HG03039 (cell line): ENCODE results near the gene SGSM2.

Experiments used
- ATAC-seq: cut with Tn5 transposase; IDR thresholded peaks from one replicate; pipeline ENCODE4 v1.9.1; 2021; ENCODE audit warnings: mild to moderate bottlenecking, moderate library complexity; ENCODE audit not compliant: unreplicated experiment

SGSM2 gene

DNA sequence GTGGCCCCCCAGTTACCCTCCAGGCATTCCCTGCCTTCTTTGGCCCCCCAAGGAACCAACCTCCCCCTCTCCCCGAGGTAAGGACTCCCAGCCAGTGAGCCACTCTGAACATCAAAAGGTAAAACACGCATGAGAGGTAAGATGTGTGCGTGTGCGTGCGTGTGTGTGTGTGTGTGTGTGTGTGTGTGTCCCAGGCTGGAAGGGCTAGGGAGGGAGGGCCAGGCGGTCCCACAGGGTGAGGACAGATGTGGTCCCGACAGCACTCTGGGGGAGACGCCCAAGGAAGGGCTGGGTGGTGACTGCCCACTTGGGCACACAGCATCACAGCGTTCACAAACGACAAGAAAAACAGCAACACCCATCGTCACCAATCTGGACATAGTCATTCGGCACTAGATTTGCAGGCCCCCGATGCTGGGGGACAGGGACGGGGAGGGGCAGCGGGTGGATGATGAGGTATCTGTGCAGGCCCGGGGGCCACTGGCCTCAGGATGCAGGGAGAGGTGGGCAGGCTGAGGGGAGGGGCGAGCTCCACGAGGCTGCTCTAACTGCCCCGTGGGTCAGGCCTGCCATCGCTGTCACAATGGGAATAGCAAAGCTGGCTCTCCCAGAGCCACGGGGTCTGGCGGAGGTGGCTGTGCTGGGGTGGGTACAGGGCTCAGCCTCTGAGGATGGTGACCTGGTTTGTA lies 47.3 kb downstream of the SGSM2 start:
- ATAC-seq: no peak

DNA sequence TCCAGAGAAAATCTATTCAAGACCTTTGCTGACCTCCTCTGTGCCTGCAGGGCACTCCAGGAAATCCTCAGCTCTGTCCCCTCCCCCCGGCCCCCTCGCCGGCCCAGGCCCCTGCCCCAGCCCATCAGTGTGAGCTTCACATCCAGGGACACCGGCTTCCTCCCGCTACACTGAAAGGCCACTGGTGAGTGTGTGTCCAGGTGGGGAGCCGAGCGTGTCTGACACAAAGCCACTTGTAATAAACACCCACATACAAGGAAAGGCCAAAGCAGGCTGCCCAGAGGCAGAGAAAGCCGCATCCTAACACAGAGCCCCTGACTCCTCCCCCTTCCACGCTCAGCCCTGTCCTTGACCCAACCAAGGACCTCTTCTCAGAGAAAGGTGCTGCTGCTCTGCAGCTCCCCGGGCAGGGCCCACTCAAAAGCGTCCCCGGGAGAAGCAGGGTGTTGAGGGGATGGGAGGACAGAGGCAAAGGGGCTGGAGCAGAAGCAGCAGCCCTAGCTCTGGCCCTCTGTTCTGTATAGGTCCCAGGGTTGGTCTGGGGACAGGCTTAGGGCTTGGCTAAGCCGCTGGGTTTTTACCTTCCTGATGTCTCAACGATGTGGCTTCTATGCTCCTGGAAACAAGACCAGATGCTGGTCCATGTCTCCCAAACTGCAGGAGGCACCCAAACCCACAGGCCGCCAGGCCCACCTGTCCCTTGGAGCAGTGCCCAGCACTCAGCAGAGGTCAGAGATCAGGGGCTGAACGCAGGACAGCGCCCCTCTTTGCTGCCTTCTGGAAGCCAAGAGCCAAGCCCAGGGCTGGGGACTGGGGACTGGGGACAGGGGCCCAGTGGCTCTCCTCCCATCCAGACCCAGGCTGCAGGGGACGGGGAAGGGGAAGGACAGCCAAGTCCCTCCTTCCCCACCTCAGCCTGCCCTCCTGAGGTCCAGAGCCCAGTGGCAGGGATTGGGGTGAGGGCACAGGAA lies 48.2 kb downstream of the SGSM2 start:
- no peak for ATAC-seq

DNA sequence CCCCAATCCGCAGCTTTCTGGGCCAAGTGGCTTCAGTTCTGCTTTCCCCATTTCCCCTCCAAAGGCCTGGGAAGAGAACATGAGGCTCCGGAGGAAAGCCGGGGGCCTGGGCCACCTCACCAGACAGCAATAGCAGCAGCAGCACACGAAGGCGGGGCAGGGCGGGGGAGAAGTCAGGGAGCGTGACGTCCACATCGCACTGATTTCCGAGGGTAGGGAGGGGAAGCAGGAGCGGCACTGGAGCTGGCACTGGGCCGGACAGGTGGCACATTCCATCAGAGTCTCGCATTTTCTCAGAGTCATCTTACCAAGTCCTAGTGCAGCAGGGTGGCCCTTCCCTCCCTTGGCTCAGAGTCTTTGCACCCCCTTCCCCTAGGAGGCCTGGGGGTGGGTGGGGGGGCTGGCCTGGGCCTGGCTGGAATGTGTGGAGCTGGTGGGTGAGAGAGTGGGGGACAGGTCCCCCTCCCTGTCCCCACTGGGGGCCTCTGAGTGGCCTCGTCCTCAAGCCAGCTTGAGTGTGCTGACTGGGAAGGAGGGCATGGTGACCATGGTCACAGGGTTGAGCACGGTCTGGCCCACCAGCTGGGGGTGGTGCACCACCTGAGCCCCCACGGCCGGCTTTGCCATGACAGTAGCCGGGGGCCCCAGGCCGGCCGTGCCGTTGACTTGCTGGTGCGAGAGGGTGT lies 49.2 kb downstream of the SGSM2 start:
- ATAC-seq: no peak

DNA sequence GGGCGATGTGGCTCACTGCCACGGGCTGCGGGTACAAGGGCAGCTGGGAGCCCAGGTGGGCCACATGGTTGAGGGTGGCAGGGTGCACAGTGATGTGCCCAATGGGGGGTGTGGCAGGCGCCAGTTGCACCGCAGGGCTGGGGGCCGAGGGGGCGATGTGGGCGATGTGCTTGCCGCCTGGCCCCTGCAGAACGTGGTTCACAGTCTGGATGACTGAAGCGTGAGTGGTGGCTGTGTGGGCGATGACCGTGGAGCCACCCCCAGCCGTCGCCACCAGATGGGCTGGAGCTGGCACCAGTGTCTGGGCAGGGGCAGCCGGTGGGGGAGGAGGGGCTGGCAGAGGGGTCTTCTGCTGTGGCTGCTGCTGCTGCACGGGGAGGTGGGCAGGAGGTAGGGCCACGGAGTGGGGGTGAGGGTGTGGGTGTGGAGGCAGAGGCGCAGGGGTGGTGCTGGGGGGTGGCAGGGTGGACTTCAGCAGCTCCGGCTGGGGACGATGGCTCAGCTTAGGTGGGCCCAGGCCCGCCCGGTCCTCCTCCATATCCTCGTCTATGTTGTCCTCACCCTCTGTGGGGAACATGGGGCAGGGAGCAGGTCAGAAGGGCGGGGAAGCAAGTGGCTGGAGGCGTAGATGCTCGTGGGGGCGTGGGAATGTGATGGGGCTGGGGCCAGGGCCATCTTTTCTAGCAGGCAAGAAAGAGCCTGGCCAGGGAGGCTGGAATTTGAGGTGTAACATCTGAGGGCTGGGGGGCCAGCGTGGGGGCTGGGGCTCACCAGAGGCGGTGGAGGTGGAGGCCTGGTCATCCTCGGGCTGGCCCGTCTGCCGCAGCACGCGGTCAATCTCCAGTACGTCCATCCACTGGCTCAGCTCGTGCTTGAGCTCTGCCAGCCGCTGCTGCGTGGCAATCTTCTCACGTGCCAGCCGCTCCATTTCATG lies 50.1 kb downstream of the SGSM2 start:
- no peak for ATAC-seq

DNA sequence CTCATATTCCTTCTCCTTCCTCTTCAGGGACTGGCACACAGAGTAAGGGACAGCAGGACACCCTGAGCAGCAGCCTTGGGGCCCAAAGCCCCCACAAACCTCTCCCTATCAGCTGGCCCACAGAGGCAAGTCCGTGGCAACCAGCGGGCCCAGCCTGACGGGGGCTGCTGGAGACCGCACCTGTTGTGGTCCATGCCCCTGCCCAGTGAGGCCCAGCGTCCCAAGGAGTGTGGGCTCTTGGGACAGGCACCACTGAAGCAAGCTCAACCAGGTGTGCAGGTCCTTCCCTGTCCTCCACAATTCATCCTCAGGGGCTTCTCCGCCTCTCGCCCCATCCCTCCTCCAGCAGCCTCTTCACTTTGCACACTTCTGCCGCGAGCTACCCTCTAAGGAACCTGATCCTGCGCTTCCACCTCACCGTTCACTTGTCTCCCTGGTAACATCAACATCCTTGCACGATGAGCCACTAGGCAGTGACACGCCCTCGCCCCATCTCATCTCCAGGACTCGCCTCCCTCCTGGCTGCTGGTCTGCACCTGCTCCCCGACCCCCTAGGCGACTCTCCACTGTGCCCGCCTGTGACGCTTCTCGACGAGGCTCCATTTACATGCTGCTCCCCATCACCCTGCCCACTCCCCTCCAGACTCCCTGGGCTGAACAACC lies 50.9 kb downstream of the SGSM2 start:
- no peak for ATAC-seq

DNA sequence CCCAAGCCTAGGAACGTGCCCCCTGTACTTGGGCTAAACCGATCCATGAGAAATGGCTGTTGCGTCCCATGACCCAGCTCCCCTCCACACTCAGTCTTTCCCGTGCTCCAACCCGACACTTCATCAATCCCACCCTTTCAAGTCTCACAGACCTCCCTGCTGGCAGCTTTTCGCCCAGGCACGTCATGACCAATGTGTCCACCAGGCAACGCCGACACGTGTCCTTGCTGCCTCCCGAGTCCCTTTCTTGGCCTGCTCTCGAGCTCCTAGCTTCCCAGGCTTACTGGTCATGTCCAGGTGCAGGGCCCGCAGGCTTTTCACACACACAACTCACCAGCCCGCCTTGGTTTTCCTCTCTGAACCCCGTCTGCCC lies 51.4 kb downstream of the SGSM2 start:
- no peak for ATAC-seq

DNA sequence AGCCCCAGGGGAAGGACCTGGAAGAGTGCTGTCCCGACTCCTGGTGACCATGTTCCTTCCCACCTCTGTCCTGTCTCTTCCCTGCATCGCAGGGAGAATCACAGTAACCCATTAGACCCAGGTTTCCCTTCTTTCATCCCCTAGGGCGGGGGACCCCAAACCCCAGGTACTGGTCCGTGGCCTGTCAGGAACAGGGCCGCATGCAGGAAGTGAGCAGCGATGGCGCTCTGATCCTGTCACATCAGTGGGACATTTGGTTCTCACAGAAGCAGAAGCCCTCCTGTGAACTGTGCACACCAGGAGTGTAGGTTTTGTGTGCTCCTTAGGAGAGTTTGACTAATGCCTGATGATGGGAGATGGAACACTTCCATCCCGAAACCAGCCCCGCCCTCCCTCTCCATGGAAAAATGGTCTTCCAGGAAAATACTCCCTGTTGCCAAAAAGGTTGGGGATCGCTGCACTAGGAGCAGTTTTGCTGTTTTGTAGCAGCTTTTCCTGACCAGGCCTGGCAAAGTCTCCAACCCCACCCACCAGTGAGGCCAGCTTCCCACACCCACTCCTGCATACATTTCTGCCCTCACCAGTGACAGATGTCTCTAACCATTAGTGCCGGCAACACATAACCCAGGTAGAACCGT lies 53.0 kb downstream of the SGSM2 start:
- ATAC-seq: no peak

DNA sequence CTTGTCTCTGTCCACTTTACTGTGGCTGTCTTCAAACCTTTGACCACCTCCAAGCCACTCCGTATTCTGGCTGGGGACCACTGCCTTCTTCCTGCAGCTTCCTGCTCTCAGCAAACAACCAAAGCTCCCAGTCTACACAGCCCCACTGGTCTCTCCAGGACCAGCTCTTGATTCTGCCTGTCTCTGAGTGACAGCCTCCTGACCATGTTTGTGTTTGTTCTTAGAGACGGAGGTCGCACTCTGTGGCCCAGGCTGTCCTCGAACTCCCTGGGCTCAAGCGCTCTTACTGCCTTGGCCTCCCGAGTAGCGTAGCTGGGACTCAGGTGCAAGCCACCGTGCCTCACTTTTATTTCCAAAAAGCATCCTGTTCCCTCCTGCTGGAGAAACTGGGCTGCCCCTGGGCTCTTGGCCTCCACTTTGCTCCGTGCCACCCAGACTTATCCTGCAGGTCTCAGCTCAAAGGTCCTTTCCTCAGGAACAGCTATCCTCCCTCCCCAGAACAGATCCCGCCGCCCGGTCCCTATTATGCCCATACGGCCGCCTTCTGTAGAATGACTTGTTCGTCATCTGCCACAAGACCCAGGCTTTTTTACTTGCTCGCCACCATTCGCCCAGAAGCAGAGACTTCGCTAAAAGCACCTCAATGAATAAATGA lies 54.4 kb downstream of the SGSM2 start:
- no peak for ATAC-seq

DNA sequence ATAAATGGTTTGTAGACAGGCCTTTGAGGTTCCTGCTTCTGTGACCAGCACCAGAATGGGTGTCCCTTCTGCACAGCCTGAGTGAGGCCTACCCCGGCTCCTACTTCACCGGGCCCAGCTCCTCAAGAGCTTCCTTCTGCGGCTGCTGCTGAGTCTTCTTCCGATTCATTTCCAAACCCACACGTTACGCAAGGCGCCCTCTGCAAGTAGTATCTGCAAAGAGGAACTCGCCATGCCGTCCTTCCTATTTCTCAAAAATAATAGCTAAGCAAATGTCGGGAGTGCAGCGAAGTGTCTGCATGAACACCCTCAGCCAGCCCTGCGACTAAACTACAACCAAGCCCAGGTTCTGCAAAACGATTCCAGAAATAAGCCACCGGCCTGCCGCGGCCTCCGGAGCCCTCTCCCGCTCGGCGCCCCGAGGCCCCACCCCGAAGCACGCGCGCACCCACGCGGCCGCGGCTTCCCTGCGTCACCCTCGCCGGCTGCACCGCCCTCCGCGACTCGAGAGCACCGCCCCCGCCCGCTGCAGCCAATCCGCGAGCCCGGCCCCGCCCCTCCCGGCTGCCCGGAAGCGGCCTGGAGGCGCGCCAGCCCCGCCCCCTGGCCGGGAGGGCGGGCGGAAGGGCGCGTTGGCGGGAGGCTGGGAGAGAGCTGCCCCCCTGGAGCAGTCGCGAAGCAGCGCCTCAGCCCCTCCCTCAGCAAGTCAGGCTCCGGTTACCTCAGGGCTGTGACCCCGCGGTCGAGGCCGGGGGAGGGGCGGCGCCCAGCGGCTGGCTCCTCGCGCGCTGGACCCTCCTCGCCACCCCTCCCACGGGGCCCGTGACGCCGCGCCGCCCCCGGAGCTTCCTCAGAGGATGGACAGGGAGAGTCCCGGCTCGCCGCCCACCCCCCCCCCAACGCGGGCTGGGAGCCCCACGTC lies 55.2 kb downstream of the SGSM2 start:
- ATAC-seq: peak; percentile 42

DNA sequence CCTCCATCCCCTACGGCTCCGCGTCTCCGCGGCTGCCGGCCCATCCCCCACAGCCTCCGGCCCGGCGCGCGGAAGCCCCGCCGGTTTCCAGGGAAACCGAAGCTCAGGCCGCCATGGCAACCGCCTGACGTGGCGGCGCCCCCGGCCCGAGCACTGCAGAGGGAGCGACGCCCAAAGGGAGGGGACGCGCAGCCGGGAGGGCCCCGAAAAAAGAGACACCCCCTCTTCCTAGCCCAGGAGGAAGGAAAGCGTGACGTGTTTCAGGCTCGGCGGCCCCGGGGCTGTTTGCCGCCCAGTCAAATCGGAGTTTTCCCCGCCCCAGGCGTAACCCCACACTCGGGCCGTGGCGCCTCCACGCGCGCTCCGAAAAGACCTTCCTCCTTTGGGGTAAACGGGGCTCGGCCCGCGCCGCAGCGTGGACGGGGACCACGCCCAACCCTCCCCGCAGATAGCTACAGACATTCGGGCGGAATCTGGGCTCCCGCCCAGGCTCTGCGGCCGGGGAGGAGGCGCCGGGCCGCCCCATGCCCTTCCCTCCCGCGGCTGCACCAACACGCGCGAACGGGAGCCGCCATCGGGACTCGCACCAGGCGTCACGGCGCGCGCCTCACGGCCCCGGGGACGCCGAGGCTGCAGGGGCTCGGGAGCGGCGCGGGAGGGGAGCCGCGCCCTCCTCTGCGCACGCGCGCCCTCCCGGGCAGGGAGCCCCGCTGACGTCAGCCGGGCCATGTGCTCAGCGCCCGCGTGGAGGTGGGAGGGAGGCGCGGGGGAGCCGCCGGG lies 56.1 kb downstream of the SGSM2 start:
- peak; percentile 39 for ATAC-seq

DNA sequence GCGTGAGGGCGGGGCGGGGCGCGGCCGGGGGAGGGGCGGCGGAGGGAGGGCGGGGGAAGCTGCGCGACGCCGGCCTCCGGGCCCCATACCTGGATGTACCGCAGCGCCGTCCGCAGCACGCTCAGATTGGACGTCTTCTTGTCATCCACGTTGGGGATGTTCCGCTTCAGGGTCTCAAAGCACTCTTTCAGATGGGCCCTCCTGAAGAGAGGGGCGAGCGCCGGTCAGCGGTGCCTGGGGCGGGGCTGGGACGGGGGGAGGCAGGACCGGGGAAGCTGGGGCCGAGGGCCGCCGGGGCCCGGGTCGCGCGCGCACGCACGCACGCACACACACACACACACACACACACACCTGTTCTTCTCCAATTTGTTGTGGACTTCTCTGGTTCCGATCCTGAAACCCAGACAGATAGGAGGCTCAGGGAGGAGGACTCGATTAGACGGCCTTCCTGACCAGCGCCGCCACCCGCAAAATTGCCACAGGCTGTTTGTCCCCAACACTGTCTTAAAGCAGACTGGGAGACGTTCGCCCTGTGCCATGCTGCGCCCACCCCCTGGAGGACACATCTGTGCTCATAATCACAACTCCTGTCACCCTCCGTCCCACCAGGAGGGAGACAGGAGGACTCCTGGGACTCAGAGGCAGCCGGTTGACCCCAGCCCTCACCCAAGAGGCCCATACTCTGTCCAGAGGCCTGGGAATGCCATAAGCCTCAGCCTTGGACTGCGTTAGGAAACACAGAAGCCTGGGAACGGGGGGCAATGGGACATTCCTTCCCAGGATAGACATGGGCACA lies 56.9 kb downstream of the SGSM2 start:
- ATAC-seq: no peak

DNA sequence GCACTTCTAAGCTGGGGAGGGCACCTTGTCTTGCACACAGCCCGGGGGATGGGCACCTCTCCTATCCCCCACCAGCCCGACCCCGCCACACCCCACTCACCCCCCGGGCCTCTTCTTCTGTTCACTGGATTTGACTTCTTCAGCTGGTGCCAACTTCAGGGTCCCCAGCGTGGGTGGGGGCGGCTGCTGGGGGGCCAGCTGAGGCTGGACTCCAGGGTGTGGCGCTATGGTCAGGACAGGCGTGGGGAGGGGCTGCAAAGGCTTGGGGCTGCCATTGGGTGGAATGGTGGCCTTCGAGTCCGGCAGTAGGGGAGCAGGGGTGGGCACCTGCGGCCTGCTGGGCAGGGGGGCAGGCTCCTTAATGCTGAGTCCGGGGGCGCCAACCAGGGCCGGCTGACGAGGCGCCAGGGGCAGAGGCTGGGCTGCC lies 57.5 kb downstream of the SGSM2 start:
- no peak for ATAC-seq

DNA sequence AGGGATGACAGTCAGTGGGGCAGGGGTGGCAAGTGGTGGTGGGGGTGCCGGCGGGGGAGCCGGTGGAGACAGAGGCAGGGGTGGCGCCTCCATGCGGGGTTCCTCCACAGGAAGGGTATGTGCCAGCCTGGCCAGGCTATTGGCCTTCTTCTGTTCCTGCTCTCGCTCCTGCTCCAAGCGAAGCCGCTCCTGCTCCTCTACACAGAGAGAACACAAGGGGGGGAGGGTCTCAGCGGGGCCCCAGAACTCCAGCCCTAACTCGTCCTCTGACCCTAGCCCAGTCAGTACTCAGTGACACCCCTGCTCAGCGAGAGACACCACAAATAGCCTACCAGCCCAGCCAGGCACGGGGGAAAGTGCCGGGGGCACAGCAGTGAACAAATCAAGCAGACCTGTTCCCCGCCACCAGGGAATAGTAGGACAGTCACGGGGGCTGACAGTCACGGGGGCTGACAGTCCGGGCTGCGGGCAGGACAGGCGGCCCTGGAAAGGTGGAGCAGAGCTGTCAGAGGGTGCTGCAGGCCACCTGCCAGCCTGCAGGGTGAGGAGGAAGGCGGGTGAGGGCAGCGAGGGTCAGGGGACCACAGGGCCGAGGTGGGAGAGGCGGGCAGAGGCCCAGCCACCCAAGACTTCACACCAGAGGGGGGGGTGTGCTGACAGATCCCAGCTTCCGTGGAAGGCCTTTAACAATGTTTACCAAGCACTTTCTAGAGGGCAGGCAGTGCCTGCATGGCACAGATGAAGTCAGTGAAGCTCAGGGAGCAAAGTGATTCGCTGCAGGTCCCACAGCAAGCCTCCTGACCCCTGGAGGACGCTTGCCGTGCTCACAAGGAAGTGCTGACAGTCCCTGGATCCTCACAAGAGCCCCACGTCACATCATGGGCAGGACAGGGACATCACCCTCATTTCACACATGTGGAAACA lies 58.2 kb downstream of the SGSM2 start:
- no peak for ATAC-seq

DNA sequence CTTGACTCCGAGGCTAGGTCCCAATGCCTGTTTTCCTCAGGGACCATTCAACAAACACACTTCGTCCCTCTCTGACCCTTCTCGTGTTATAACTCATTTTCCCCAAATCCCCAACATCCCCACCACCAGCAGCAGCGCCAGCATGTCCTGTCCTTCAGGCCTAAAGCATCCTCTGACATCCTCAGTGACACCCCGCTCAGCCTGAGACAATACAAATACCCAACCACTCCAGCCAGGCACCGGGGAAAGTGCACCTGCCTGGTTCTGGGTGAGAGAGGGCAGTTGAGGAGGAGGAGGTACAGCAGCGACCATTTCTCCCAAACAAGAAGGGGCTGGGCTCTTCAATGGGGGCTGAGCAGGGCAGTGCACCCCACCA lies 58.9 kb downstream of the SGSM2 start:
- no peak for ATAC-seq

DNA sequence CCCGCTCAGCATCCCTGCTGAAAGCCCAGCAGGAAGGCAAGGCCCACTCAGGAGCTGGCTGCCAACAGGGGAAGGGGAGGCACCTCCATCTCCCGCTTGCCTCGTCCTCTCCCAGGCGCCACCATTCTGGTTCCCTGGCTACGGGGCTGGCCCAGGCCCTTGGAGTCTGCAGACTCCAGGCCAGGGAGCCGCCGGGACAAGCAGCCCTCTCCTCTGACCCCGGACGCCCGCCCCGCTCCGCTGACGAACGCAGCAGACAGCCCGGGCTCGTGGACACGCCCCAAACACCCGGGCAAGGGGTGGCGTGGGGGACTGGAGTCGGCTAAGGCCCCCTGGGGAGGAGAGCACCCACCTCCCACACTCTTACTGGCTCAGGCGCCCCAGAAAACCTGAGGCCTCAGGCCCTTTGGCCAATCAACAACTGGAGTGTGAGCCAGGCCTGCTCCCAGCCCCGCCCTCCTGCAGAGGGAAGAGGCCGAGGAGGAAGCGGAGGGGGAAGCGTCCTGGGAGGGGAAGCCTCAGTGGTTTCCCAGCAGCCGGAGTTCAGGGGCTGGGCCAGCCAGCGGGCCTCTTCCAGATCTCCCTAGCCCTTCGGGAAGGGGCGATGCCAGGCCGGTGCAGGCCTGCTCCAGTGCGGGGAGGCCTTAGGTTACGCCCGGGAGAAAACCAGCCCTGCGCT lies 59.4 kb downstream of the SGSM2 start:
- no peak for ATAC-seq
